Left renal cortex interstitium (tissue), 4 donors: ENCODE data around the gene HLA-DPB1. TPM values are rescaled to one million over a fixed set of nuclear protein-coding genes. Genes with fewer than 3 reads are reported as not detected.

Source experiments
- DNase-seq, 4 donors: peaks; one replicate each; pipeline ENCODE4 v3.0.0-alpha.2; 2013; ENCODE audit warnings: low read depth in 4 of 4, low spot score in 2 of 4, missing footprints in 1 of 4
- polyA plus RNA-seq, 4 donors: library from polyadenylated mRNA; unstranded; fragments of 120-200 nt; gene quantifications; one replicate each; pipeline ENCODE4 v1.2.1, GENCODE V29; 2013; ENCODE audit not compliant: insufficient read length in 4 of 4

The HLA-DPB1 gene
- polyA plus RNA-seq, 4 donors, result 17.5 to 24.7 (median 21.9) TPM

DNA sequence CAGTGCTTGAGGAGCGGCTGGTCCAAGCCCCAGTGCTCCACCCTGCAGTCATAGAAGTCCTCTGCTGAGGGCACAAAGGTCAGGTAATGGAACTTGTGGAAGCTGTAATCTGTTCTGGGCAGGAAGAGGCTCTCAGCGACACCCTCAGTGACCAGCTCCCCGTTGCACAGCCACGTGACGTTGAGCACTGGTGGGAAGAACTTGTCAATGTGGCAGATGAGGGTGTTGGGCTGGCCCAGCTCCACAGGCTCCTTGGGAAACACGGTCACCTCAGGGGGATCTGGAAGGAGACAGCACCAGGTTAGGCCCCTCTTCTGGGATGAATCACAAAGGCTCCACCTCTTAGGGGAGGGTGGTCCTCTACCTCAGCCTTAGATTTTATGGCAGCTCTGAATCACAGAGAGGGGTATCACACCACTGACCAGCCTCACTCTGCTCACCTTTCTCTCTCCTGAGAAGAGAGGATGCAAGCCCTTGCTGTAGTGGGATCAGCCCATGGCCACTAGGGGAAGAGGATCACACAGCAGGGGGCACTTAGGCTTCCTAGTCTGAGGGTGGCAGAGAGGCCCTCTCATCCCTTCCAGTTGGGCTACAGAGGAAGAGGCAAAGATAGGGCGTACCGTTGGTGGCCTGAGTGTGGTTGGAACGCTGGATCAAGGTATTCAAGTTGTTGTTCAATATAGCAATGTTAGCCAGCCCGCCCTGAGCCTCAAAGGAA, 6.6 kb upstream of the HLA-DPB1 start:
- no peak for DNase-seq

DNA sequence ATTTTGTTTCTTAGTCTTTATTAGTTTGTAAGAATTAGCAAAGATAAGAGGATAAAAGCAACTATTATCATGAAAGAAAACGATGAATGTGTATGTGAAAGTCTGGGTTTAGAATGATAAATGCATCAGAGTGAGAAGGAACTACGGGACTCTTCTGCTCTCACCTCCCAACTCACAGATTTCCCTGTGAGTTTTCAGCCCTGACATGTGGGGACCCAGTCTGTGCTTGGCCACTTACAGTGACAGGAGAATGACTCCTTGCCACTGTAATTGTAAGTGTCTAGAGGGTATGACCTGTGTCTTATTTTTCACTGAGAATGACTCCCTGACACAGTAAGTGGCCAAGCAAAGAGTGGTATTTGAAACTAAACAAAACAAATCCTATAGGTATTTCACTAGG, 4.9 kb upstream of the HLA-DPB1 start:
- DNase-seq, result no peak

DNA sequence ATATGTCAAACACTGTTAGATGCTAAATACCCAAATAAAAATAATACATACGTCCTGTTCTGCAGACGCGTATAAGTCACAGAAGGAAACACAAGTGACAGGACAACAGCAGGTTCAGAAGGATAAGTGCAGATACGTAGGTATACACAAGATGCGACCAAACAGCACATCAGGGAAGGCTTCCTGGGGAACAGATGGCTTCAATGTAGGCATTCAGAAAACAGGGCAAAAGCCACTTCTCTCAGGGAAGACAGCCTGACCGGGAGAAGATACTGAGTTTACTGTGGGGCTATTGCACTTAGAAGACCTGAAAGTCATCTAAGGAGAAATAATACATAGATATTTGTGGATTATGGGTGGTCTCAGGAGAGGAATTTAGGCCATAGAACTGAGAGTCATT, 4.2 kb upstream of the HLA-DPB1 start:
- DNase-seq, result no peak

GRCh38 chr6:33072508-33073100, 3.2 kb upstream of the HLA-DPB1 start:
- no peak for DNase-seq

DNA sequence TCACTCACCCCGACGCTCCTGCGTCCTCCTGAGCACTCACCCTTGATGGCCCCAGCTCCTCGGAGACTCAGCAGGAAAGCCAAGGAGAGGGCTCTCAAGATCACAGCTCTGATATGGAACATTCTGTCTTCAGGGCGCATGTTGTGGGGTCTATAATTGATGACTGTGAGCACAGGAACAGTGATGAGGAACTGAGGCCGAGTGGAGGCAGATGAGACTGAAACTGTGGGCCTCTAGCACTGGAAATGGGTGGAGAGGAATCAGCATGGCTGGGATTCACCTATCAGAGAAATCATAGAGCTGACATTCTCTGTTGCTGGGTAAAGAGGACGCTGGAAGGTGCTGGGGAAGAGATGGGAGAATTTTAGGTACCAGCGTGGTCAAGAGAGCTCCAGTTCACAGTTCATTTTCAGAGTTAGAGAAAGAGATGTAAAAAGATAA, 2.3 kb upstream of the HLA-DPB1 start, which contains the start of gene HLA-DPA1:
HLA-DPA1 (minus strand) TSS at position 219 of the 441 bp plus-strand sequence.
- no peak for DNase-seq

- no peak for DNase-seq
These were observed 602 bp upstream of the HLA-DPB1 start for GRCh38 chr6:33075208-33075567.

DNA sequence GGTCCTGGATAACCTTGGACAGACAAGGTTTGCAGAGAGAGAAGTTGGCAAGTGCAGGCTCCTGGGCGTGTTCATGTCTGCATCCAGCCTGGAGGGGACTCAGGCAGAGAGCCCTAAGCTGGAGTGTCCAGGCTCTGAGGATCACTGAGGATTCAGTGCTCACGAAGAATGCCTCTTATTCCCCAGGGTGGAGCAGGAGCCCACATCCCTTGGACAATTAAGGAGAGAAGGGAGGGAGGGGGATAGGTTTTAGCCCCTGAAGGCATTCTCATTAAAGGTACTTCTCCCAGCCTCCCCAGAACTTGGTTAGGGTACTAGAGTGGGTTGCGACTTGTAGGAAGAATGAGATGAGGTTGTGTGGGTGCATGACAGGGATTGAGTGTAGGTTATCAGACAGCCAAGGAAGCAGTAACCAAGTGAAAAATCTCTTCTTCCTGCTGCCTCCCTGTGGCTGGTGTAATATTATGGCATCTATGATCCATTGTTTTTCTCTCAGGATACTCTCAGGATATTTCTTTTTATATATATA, 680 bp downstream of the HLA-DPB1 start:
- DNase-seq, result no peak

DNA sequence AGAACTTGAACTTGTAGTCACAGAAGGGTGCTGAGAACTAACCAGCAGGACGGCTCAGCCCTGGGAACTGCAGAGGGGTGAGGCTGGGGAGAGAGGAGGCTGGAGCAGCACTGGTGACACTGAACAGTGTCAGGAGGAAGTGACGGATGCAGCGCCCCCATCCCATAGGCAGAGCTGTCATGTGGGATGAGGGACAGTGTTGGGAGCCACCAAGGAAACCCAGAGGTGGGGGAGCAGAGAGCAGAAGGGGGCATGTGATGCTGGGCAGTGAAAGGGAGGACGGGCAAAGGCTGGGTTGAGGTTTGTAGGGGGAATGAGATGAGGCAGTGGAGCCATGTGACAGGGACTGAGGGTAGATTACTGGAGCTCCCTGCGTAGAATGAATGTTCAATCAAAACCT, 2.1 kb downstream of the HLA-DPB1 start:
- no peak for DNase-seq

DNA sequence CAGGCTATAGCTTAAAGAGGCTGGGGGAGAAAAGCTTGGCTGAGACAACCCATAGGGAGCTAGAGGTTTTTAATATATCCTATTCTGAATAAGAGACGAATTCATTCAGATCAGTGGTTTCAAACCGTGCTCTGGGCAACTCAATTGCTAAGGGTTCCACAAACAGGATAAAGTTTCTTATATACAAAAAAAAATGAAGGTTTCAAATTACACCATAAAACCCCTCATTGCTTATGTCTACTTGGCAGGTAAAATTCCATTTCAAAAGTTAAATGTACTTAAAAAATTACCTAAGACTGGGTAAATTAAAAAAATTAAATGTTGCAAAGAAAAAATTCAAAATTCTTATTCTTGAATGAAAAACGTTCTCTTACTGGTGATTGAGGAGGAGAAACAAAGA, 2.7 kb downstream of the HLA-DPB1 start:
- DNase-seq, result no peak

DNA sequence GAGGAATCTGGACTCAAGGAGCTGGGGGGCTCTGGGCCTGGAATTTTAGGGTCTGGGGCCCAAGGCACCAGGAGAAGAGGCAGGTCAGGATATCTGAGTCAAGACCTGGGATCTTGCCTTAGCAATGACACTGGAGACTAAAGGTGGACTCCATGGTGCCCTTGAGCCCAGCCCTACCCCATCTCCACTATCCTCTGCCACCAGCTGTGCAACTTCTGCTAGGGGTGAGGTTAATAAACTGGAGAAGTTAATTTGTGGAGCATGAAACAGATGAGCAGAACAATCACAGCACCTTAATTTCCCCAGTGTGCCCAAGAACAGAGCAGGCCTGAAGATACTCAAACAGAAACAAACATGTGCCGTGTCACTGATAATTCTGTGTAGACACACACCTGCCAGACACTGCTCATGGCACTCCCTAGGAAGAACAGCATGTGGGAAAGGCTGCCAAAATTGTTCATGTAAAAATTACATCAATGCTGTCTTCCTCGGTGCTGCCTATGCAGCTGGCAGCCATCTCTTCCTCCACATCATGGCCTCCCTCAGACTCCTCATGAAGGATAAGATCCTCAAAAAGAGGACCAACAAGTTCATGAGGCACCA, 3.2 kb downstream of the HLA-DPB1 start:
- DNase-seq, result no peak

DNA sequence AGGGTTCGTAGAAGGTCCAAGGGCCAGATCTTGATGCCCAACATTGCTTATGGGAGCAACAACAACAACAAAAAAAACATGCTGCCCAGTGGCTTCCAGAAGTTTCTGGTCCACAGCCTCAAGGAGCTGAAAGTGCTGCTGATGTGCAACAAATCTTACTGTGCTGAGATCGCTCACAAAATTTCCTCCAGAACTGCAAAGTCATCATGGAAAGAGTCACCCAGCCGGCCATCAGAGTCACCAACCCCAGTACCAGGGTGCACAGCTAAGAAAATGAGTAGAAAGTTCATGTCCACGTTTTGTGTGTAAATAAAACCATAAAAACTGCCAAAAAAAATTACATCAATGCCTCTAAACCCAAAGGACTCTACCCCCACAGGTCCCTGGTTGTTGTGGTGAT, 3.8 kb downstream of the HLA-DPB1 start:
- DNase-seq, result no peak

DNA sequence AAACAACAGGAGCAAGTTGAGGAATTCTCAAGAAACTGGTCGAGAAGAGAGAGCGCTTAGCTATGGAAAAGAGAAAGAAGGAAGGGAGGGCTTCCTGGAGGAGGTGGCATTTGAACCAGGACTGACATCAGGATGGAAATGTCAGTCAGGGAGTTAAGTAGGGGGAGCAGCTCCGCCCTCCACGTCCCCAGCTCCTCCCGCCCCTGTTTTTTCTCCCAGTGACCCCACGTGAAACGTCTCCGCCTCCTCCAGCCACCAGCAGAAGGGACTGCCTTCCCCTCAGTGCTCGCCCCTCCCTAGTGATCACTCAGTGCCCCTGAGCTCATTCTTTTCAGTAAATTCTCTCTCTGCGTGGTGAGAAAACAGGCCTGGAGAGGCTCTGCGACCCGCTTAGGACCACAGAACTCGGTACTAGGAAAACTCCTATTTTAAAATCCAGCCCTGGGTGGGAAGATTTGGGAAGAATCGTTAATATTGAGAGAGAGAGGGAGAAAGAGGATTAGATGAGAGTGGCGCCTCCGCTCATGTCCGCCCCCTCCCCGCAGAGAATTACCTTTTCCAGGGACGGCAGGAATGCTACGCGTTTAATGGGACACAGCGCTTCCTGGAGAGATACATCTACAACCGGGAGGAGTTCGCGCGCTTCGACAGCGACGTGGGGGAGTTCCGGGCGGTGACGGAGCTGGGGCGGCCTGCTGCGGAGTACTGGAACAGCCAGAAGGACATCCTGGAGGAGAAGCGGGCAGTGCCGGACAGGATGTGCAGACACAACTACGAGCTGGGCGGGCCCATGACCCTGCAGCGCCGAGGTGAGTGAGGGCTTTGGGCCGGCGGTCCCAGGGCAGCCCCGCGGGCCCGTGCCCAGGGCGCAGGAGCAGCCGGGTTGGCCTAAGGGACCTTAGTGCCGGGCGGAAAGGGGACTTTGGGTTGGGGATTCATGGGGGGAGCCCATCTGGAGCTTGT, 4.6 kb downstream of the HLA-DPB1 start:
- DNase-seq, result peak; percentile 48 to 70 (median 62)

DNA sequence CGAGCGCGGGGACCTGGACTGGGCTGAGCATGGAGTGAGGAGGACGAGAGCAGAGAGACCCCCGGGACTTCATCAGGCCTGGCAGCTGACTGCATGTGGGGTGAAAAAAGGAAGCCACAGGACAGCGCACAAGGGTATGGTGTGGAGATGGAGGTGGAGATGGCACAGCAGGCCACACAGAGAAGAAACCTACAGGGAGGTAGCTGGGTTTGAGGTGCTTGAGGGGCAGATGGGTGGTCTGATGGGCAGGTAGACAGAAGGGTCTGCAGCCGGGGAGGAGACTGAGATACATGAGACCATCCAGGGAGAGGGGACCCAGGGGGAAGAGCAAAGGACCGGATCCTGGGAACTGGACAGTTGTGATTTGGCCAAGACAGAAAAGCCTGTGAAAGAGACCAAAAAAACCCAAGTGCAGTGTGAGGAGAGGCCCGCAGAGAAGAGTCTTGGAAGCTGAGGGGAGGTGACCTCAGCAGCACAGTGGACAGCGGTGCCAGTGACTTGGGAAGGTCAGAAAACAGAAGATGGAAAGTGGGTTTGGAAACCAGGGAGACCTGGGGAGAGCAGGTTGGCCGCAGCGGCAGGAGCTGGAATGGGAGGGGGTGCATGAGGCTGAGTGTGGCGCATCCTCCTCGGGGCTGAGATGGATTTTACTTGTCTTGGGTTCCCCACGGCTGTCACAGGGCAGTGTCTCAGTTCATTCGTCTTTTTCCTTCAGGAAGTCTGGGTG, 5.5 kb downstream of the HLA-DPB1 start:
- DNase-seq, result no peak

DNA sequence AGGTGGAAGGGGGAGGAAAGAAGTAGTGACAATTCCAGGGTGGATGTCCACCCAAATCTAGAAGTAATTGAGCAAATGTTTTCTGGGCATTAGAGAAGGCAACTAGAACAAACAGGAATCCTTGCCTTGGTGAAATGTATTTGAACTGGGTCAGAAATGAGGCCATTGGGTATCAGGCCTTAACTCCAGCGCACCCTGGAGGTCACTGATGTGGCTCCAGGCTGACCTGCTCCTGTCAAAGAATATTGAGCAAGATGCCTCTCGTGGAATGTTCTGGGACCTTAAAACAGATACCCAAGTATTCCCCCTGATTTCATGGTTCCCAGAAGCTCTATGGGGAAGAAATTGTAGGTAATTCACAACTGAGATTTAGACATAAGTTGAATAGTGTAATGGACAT, 6.9 kb downstream of the HLA-DPB1 start:
- DNase-seq, result peak in 1 of 4 donors; percentile 37

DNA sequence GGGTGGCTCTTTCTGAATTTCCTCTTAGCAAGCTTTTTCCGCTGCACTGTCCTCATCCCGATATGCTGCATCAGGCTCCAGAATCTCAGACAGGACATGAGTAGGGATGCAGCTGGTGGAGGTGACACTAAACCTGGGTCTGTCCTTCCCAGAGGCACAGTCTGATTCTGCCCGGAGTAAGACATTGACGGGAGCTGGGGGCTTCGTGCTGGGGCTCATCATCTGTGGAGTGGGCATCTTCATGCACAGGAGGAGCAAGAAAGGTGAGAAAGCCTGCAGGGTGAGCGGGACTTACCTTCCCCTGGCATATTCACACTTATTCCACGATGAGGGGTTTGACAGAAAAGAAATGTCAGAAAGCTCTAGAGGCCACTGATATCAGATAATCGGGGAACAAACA, 9.8 kb downstream of the HLA-DPB1 start:
- no peak for DNase-seq

- DNase-seq, result no peak
These were observed 12.6 kb downstream of the HLA-DPB1 start for GRCh38 chr6:33088258-33088930.

GRCh38 chr6:33088931-33089620, 13.3 kb downstream of the HLA-DPB1 start:
- no peak for DNase-seq

GRCh38 chr6:33091957-33092356, 16.2 kb downstream of the HLA-DPB1 start:
- DNase-seq, result no peak

DNA sequence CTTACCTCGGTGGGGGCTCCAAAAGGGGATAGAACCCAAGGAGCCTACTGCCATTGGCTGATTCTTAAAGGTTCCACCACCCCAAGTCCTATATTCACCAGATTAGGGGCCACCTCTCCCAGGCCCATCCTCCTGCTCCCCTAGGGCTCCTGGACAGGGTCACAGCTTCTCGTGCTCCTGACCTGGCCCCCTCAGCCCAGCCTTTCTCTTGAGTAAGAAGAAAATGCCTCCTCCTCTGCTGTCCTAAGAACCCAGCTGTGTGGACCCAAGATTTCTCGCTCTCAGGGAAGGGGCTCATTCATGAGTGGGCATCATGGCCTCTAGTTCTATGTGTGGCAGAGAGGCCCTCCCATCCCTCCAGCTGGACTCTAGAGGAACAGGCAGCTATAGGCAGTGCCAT, 16.6 kb downstream of the HLA-DPB1 start:
- DNase-seq, result no peak
